ENCODE data around the gene PPP4R4. TPM values are rescaled to one million over a fixed set of nuclear protein-coding genes. Genes with fewer than 3 reads are reported as not detected.

PPP4R4 gene
- polyA plus RNA-seq, 3 donors, result 0.08 TPM; not detected in 2

DNA sequence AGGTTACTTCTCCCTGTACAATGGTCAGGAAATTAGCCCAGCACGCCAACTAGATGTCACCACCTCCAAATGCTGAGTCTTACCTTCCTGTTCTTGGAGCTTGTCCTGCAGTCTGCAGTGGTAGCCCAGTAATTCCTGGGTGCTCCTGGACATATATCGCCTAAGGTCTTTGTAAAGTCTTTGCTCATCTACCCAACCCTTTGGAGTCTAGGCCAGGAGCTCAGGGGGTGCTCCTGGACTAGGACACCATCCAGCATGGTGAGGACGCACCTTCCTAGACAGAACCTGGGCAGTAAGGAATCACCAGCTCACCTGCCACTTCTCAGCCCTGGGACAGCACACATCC lies 118.4 kb downstream of the PPP4R4 start:
- DNase-seq, result no peak
- no peaks in the 10 kb centered on the region for H3K4me1 ChIP-seq (ENCODE audit: control insufficient read depth in 1 of 2, insufficient read depth in 2 of 2, low read length in 2 of 2)
- 79% methylated on average over 3 of the region's 3 CpGs for WGBS (ENCODE audit: insufficient coverage)
- Mint-ChIP-seq H3K9me3 (peaks cover 0 to 5% (median 2%) of the 10 kb centered on the region in 7 donors), H3K36me3 (no peaks in the 10 kb centered on the region), H3K4me3 (no peak overlapping the region), H3K4me1 (no peaks in the 10 kb centered on the region), H3K27ac (no peak overlapping the region), H3K27me3 (ENCODE audit: low read depth in 3 of 3) (peaks cover 1 to 9% (median 3%) of the 10 kb centered on the region in 3 donors)
- no peaks in the 10 kb centered on the region for H3K9me3 ChIP-seq (replicated peaks in 1 of 2; ENCODE audit: control insufficient read depth in 1 of 2, insufficient read depth in 1 of 2, low read length in 2 of 2)
- H3K27me3 ChIP-seq (ENCODE audit: control insufficient read depth in 2 of 2, insufficient read depth in 2 of 2, low read length in 2 of 2), result no peaks in the 10 kb centered on the region
- H3K9ac ChIP-seq (ENCODE audit: insufficient read depth, low read length, poor library complexity, severe bottlenecking), result no peak overlapping the region
- no peak overlapping the region for H3K4me3 ChIP-seq (replicated peaks in 1 of 3; ENCODE audit: low read depth in 2 of 3, low read length in 3 of 3)
- no peak overlapping the region for H3K4me2 ChIP-seq (replicated peaks; ENCODE audit: extremely low read depth, low read length, poor library complexity, severe bottlenecking)
- H3K27ac ChIP-seq (ENCODE audit: low read depth in 1 of 2, low read length in 2 of 2), result no peak overlapping the region
- H3K79me2 ChIP-seq (ENCODE audit: insufficient read depth, low read length), result no peaks in the 10 kb centered on the region
- no peak overlapping the region for H2AFZ ChIP-seq (ENCODE audit: insufficient read depth, low read depth, low read length, poor library complexity, severe bottlenecking)
- H3K36me3 ChIP-seq (replicated peaks in 1 of 2; ENCODE audit: control insufficient read depth in 1 of 2, insufficient read depth in 2 of 2, low read length in 2 of 2), result no peaks in the 10 kb centered on the region
- H4K20me1 ChIP-seq (ENCODE audit: insufficient read depth, low read length), result no peaks in the 10 kb centered on the region
- TF ChIP-seq, protein P1, sequence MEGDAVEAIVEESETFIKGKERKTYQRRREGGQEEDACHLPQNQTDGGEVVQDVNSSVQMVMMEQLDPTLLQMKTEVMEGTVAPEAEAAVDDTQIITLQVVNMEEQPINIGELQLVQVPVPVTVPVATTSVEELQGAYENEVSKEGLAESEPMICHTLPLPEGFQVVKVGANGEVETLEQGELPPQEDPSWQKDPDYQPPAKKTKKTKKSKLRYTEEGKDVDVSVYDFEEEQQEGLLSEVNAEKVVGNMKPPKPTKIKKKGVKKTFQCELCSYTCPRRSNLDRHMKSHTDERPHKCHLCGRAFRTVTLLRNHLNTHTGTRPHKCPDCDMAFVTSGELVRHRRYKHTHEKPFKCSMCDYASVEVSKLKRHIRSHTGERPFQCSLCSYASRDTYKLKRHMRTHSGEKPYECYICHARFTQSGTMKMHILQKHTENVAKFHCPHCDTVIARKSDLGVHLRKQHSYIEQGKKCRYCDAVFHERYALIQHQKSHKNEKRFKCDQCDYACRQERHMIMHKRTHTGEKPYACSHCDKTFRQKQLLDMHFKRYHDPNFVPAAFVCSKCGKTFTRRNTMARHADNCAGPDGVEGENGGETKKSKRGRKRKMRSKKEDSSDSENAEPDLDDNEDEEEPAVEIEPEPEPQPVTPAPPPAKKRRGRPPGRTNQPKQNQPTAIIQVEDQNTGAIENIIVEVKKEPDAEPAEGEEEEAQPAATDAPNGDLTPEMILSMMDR (IDR thresholded peaks at IDR 0.05), result no peak
- intact Hi-C loops (cut with micrococcal nuclease), result no loop called here

DNA sequence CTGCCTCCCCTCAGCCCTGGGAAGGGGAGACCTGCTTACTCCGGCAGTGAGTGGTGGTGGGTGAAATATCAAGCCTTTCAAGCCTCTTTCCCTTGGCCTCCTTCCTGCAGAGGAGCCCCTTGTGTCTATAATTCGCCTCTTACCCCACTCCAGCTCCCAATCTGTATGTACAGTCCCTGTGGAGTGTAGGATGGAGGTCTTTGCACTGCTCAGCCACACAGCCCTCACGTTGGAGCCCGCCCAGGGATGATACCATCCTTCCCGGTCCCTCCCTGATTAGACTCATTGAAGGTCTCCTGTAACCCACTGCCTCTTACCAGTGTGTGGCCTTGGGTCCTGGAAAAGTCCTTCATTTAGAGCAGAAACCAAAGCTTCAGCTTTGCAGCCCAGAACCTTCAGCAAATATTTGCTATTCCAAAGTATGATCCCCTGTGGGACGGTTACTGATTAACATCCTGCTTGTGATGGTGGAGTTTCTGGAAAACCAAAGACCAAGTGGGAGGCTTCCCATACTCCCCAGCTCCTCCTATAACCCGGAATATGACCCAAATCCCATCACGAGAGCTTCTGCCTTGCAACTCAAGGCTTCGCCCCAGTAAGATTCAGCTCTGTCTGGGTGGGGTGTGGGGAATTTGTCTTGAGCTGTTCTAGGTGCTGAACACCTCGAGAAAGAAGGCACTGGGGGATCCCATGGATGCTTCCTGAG lies 118.9 kb downstream of the PPP4R4 start, which contains the start of gene SERPINA10:
SERPINA10 (minus strand) TSS at position 397 of the 706 bp plus-strand sequence. CDS start 2,675 bp downstream, outside the sequence.
- Histone ChIP-seq H3K79me2 (ENCODE audit: insufficient read depth, low read length) (no peaks in the 10 kb centered on the region), H3K4me1 (ENCODE audit: control insufficient read depth in 1 of 2, insufficient read depth in 2 of 2, low read length in 2 of 2) (no peaks in the 10 kb centered on the region), H3K9me3 (replicated peaks in 1 of 2; ENCODE audit: control insufficient read depth in 1 of 2, insufficient read depth in 1 of 2, low read length in 2 of 2) (no peaks in the 10 kb centered on the region), H4K20me1 (ENCODE audit: insufficient read depth, low read length) (no peaks in the 10 kb centered on the region), H3K27ac (ENCODE audit: low read depth in 1 of 2, low read length in 2 of 2) (no peak within 1 kb of the TSS), H3K4me3 (replicated peaks in 1 of 3; ENCODE audit: low read depth in 2 of 3, low read length in 3 of 3) (no peak within 1 kb of the TSS), H3K27me3 (ENCODE audit: control insufficient read depth in 2 of 2, insufficient read depth in 2 of 2, low read length in 2 of 2) (no peaks in the 10 kb centered on the region), H3K4me2 (replicated peaks; ENCODE audit: extremely low read depth, low read length, poor library complexity, severe bottlenecking) (no peak within 1 kb of the TSS), H3K36me3 (replicated peaks in 1 of 2; ENCODE audit: control insufficient read depth in 1 of 2, insufficient read depth in 2 of 2, low read length in 2 of 2) (no peaks in the 10 kb centered on the region), H2AFZ (ENCODE audit: insufficient read depth, low read depth, low read length, poor library complexity, severe bottlenecking) (no peak within 1 kb of the TSS), H3K9ac (ENCODE audit: insufficient read depth, low read length, poor library complexity, severe bottlenecking) (no peak within 1 kb of the TSS)
- Mint-ChIP-seq H3K4me3 (no peak within 1 kb of the TSS), H3K4me1 (no peaks in the 10 kb centered on the region), H3K36me3 (no peaks in the 10 kb centered on the region), H3K27ac (peak within 1 kb of the TSS in 1 of 7 donors; percentile 46), H3K27me3 (ENCODE audit: low read depth in 3 of 3) (peaks cover 1 to 9% (median 3%) of the 10 kb centered on the region in 3 donors), H3K9me3 (peaks cover 0 to 5% (median 1%) of the 10 kb centered on the region in 7 donors)
- intact Hi-C loops (cut with micrococcal nuclease), result no loop called here
- no peak for DNase-seq
- 70% methylated on average over 2 of the region's 10 CpGs for WGBS (ENCODE audit: insufficient coverage)
- TF ChIP-seq, protein P1 (IDR thresholded peaks at IDR 0.05), result no peak

Measured in CD14-positive monocyte (primary cell).